HG03066 (cell line): ENCODE data around the gene COL23A1.

Experiments
- ATAC-seq: cut with Tn5 transposase; IDR thresholded peaks from one replicate; pipeline ENCODE4 v1.9.1; 2021; ENCODE audit warnings: low read depth; ENCODE audit not compliant: unreplicated experiment

Gene COL23A1

GRCh38 chr5:178515776-178516503 lies 74.3 kb downstream of the COL23A1 start:
- ATAC-seq: no peak

- ATAC-seq: no peak
These were observed 75.3 kb downstream of the COL23A1 start for GRCh38 chr5:178514851-178515418.

- no peak for ATAC-seq
These were observed 79.0 kb downstream of the COL23A1 start for GRCh38 chr5:178511172-178511571.

DNA sequence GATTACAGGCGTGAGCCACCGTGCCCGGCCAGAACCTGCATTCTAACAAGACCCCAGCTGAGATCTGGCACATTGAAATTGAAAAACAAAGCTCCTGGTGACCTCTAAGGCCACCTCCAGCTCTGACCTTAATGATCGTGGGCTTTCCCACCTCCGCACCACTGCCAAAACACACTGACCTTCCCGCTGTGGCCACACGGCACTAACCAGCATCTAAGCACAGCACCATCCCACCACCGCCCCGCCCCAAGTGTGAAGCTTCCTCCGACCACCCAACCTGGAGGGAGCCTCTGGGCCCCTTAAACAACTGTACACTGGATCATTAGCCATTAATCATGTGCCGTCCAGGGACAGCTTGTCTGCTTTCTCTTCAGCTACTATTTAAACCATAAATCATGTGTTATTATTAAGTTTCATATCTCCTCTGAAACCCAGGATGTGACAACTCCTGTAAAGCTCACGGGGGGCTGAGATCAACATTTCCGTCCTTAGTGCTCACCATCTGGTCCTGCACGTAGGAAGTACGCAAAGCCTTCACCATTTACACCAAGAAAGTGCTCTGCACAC lies 80.6 kb downstream of the COL23A1 start:
- ATAC-seq: no peak

GRCh38 chr5:178507151-178507932 lies 82.9 kb downstream of the COL23A1 start:
- no peak for ATAC-seq

GRCh38 chr5:178505639-178506407 lies 84.4 kb downstream of the COL23A1 start:
- no peak for ATAC-seq

- no peak for ATAC-seq
These were observed 85.7 kb downstream of the COL23A1 start for GRCh38 chr5:178504340-178504960.

GRCh38 chr5:178502401-178503100 lies 87.6 kb downstream of the COL23A1 start:
- ATAC-seq: no peak

DNA sequence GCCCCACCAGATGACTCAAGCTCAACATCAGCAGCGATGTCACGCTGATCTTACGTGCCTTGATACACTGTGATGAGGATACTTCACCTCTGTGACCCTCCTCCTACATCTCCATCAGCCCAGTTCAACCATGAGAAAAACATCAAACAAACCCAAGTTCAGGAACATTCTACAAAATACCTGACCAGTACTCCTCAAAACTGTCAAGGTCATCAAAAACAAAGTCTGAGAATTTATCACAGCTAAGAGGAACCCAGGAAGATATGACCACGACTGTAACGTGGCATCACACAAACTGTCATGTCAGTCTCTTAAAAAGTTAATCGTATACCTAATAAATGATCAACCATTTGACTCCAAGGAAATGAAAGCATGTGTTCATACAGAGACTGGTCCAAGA lies 90.8 kb downstream of the COL23A1 start:
- no peak for ATAC-seq

- ATAC-seq: no peak
These were observed 93.6 kb downstream of the COL23A1 start for GRCh38 chr5:178496642-178497041.

DNA sequence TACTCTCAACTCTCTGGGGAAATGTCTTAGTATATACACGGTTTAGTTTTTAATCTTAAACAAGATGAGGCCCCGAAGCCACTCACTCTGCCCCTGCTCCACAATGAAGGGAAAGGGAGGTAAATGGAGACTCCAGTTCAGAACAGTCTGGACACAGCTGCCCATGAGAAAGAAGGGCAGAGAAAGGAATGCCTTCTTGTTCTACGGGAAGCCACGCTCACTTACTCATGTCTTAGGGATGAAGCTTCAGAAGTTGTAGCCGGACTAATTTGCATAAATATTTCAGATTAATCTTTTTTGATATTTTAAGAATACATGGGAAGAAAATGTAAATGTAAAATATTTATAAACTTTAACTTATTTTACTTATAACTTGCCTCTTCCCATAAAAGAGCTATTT lies 94.0 kb downstream of the COL23A1 start:
- no peak for ATAC-seq

GRCh38 chr5:178495706-178496105 lies 94.5 kb downstream of the COL23A1 start:
- no peak for ATAC-seq

DNA sequence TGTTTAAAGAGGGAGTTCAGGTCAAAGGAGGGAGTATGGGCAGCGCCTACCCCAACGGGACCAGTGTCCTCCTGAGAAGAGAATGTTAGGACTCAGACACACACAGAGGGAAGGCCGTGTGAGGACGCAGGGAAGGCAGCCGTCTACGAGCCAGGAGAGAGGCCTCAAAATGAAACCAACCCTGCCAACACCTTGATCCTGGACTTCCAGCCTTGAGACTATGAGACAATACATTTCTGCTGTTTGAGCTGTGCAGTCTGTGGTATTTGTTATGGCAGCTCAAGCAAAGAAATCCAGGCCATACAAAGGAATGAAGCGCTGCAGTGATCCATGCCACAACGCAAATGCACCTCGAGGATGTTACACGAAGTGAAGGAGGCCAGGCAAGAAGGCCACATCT lies 97.9 kb downstream of the COL23A1 start:
- ATAC-seq: no peak

DNA sequence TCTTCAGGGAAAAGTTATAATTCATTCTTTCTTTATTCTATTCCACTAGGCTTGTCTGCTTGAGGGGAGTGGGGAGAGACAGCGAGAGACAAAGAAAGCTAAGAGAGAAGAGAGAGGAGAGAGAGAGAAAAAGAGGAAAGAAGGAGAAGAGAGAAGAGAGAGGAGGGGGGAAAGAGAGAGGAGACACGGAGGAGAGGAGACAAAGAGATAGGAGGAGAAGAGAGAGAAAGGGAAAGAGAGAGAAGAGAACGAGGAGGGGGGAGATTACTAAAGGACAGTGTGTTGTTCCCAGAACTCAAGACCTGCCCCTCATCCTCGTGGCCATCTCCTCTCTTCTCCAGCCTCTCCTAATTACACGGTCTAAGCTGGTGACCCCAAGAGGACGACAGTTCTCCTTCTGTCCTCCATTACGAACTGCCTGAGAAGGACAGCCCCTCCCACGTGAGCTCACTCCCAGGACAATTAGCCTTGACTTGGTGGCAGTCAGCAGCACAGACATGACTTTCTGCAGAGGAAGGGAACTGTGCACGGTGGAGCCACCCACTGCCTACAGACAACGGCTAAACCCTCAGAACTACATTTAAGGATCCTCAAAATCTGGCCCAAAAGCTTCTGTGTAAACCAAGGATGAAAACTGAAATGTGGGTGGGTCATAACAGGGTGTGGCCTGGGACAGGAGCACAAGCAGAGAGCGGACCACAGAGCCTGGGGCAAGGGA lies 99.1 kb downstream of the COL23A1 start:
- ATAC-seq: no peak

GRCh38 chr5:178489271-178489976 lies 100.8 kb downstream of the COL23A1 start:
- no peak for ATAC-seq

DNA sequence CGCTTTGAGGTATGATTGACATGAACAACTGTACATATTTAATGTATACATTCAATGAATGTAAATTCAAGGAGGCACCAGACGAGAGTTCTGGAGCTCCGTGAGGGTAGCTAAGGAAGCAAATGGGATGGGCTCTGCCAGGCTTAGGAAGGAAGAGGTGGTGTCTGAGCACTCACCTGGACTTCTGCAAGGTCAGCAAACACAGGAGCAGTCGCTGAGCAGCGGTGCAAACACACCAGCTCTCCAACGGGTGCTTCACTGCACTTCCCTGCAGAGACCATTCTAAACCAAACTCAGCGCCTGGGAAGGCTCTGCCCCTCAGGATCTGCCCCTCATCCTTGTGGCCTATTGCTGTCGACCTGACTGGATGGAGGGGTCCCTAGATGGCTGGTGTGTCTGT lies 101.5 kb downstream of the COL23A1 start:
- no peak for ATAC-seq

GRCh38 chr5:178487911-178488600 lies 102.1 kb downstream of the COL23A1 start:
- no peak for ATAC-seq
